Gastroesophageal sphincter (tissue), 4 donors: ENCODE data around the gene PFKFB4. TPM values are rescaled to one million over a fixed set of nuclear protein-coding genes. Genes with fewer than 3 reads are reported as not detected.
A peak's percentile ranks its signal among the peaks of the same experiment; 100 is the strongest.

Source experiments
- ATAC-seq: fragments of 150-250 bp; one replicate; pipeline ENCODE4 v1.9.1; 2016; ENCODE audit warnings: mild to moderate bottlenecking, moderate library complexity
- H3K27ac ChIP-seq, 4 donors: fragments of 200-600 bp; sonication (generic) in 3 of 4; 1 replicate in 3 of 4; 2 replicates in 1 of 4; pipeline ENCODE4 v1.5.1; 2016 to 2019
- H3K27me3 ChIP-seq: fragments of 200-600 bp; sonication (generic); one replicate; pipeline ENCODE4 v1.5.1; 2019
- H3K36me3 ChIP-seq, 2 donors: fragments of 200-600 bp; sonication (generic); one replicate each; pipeline ENCODE4 v1.5.1; 2019; ENCODE audit warnings: control low read depth in 1 of 2
- H3K4me1 ChIP-seq, 3 donors: fragments of 200-600 bp; sonication (generic); 1 replicate in 2 of 3; 2 replicates in 1 of 3; pipeline ENCODE4 v1.5.1; 2016 to 2019; ENCODE audit warnings: control low read depth in 2 of 3
- H3K4me3 ChIP-seq, 2 donors: fragments of 200-600 bp; sonication (generic); one replicate each; pipeline ENCODE4 v1.5.1; 2019; ENCODE audit warnings: mild to moderate bottlenecking in 1 of 2, moderate library complexity in 1 of 2
- H3K9me3 ChIP-seq, 3 donors: fragments of 200-600 bp; sonication (generic); one replicate each; pipeline ENCODE4 v1.5.1; 2017 to 2019; ENCODE audit warnings: control low read depth in 2 of 3
- EP300 ChIP-seq: sonication (generic); formaldehyde crosslinking; IDR thresholded peaks from one replicate; pipeline ENCODE4 v1.6.1; 2017; ENCODE audit warnings: antibody characterized with exemption, mild to moderate bottlenecking
- POLR2A ChIP-seq, 2 donors: fragments of 450-650 bp; IDR thresholded peaks; one replicate each; pipeline ENCODE4 v1.6.1; 2017; ENCODE audit warnings: antibody characterized with exemption in 2 of 2, mild to moderate bottlenecking in 2 of 2, moderate library complexity in 1 of 2
- POLR2AphosphoS5 ChIP-seq: sonication (generic); formaldehyde crosslinking; IDR thresholded peaks from one replicate; pipeline ENCODE4 v1.6.1; 2017; ENCODE audit warnings: antibody characterized with exemption
- WGBS, 2 donors: methylation state at CpG; one replicate each; pipeline ENCODE4 v1.1.5; 2018; ENCODE audit warnings: low coverage in 1 of 2; 5-methylcytosine and 5-hydroxymethylcytosine counted together
- total RNA-seq, 4 donors: library from RNA; depleted of rRNA; stranded (reverse); fragments of >200 nt; gene quantifications; one replicate each; pipeline ENCODE4 v1.1.0, GENCODE V29; 2016
- TF ChIP-seq, protein P1 (sequence below), 4 experiments: fragments of 200-600 bp in 2 of 4; fragments of 450-650 bp in 2 of 4; sonication (generic) in 1 of 4; IDR thresholded peaks; one replicate each; pipeline ENCODE4 v1.5.1; 2017 to 2019; ENCODE audit warnings: antibody characterized with exemption in 4 of 4, mild to moderate bottlenecking in 2 of 4, moderate library complexity in 2 of 4

Gene PFKFB4
- total RNA-seq, 4 donors from 2014 or later, result 1.8 to 2.9 (median 2.4) TPM

GRCh38 chr3:48472923-48473616, 83.5 kb downstream of the PFKFB4 start:
- peak overlapping the region; percentile 90 to 99 (median 95) for H3K27ac ChIP-seq
- H3K4me1 ChIP-seq, result peaks cover 0 to 55% (median 45%) of the 10 kb centered on the region in 3 donors
- peak; percentile 86 for TF ChIP-seq POLR2AphosphoS5
- no peak for TF ChIP-seq EP300
- TF ChIP-seq, protein P1, sequence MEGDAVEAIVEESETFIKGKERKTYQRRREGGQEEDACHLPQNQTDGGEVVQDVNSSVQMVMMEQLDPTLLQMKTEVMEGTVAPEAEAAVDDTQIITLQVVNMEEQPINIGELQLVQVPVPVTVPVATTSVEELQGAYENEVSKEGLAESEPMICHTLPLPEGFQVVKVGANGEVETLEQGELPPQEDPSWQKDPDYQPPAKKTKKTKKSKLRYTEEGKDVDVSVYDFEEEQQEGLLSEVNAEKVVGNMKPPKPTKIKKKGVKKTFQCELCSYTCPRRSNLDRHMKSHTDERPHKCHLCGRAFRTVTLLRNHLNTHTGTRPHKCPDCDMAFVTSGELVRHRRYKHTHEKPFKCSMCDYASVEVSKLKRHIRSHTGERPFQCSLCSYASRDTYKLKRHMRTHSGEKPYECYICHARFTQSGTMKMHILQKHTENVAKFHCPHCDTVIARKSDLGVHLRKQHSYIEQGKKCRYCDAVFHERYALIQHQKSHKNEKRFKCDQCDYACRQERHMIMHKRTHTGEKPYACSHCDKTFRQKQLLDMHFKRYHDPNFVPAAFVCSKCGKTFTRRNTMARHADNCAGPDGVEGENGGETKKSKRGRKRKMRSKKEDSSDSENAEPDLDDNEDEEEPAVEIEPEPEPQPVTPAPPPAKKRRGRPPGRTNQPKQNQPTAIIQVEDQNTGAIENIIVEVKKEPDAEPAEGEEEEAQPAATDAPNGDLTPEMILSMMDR (IDR thresholded peaks at IDR 0.05), result peak in 3 of 4 experiments; percentile 44 to 62 (median 54)
- peak; percentile 48 to 50 for TF ChIP-seq POLR2A (IDR thresholded peaks at IDR 0.05)
- H3K4me3 ChIP-seq, result peak overlapping the region; percentile 69 to 75
- 10 to 14% methylated on average over 1 to 8 of the region's 17 CpGs for WGBS, 2 donors
- H3K36me3 ChIP-seq, result peaks cover 0 to 45% of the 10 kb centered on the region in 2 donors
- peak; percentile 94 for ATAC-seq
- no peaks in the 10 kb centered on the region for H3K27me3 ChIP-seq
- no peaks in the 10 kb centered on the region for H3K9me3 ChIP-seq

DNA sequence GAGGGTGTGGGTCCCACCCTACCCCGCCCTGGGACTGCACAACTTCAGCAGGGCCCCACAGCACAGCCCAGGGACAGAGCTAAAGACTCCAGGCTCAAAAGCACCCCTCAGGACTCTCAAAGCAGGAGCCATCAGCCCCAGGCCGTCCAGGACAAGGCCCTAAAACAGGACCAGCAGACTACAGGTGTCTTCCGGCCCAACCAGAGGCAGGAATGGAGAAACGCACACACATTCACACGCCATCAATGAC, 84.0 kb downstream of the PFKFB4 start:
- no peaks in the 10 kb centered on the region for H3K27me3 ChIP-seq

GRCh38 chr3:48470286-48470685, 86.3 kb downstream of the PFKFB4 start:
- TF ChIP-seq POLR2AphosphoS5, result no peak
- no peak for TF ChIP-seq POLR2A (IDR thresholded peaks at IDR 0.05)
- no peak for TF ChIP-seq EP300
- TF ChIP-seq, protein P1 (IDR thresholded peaks at IDR 0.05), result no peak
- peaks cover 0 to 40% of the 10 kb centered on the region in 2 donors for H3K36me3 ChIP-seq
- no peaks in the 10 kb centered on the region for H3K9me3 ChIP-seq
- H3K27ac ChIP-seq, result peak overlapping the region in 3 of 4 donors; percentile 97 to 98 (median 97)
- H3K27me3 ChIP-seq, result no peaks in the 10 kb centered on the region
- no peak for ATAC-seq
- H3K4me3 ChIP-seq, result peak overlapping the region in 1 of 2 donors; percentile 5
- WGBS, 2 donors, result no CpG with 5 or more reads among the region's 1 CpG
- H3K4me1 ChIP-seq, result peaks cover 4 to 80% (median 63%) of the 10 kb centered on the region in 3 donors

More for the DNA sequence above, 84.0 kb downstream of the PFKFB4 start:
- WGBS, 2 donors, result 0% methylated on average over 2 of the region's 5 CpGs; no CpG with 5 or more reads in 1 of the 2 donors
- peaks cover 0 to 45% of the 10 kb centered on the region in 2 donors for H3K36me3 ChIP-seq
- H3K27ac ChIP-seq, result peak overlapping the region; percentile 90 to 99 (median 95)
- peaks cover 0 to 60% (median 49%) of the 10 kb centered on the region in 3 donors for H3K4me1 ChIP-seq
- peak; percentile 50 for ATAC-seq
- H3K9me3 ChIP-seq, result no peaks in the 10 kb centered on the region
- H3K4me3 ChIP-seq, result peak overlapping the region; percentile 69 to 75
- TF ChIP-seq POLR2AphosphoS5 (no peak), EP300 (no peak), POLR2A (IDR thresholded peaks at IDR 0.05) (no peak)
- TF ChIP-seq, protein P1 (IDR thresholded peaks at IDR 0.05), result no peak

DNA sequence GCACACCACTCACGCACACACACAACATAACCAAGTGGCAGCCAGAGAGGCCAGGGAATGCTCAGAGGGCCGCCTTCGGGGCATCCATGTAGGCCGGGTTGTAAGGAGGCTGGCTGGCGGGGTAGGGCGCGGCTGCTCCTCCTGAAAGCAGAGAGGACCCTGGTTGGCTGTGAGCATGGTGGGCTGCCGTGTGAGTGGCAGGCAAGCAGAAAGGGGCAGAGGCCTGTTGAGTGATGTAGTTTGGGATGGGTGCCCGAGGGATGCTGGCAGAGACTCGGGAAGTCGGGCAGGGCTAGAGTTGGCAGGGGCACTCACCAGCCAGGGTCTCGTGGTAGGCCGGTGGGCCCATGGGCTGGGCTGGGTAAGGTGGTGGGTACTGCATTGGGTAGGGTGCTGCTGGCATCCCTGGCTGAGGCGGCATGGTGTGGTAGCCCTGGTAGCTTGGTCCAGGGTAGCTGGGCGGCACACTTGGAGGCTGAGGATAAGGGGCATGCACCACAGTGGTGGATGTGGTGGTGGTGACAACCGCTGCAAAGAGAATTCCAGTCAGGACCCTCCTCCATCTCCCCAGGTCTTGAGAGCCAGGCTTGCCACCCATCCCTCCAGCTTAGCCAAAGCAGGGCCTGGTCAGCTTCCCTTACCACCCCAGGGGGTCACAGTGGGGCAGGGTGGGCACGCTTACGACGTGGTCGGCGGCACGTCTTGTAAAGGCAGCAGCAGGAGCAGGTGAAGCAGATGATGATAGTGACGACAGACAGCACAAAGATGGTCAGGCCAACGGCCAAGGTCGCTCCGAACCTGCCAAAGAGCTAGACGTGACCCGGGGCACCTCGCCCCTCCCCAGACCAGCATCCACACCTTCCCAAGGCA, 87.3 kb downstream of the PFKFB4 start:
- Histone ChIP-seq H3K9me3 (no peaks in the 10 kb centered on the region), H3K27ac (peak overlapping the region in 3 of 4 donors; percentile 97 to 98 (median 97)), H3K4me1 (peaks cover 4 to 90% (median 68%) of the 10 kb centered on the region in 3 donors), H3K4me3 (no peak overlapping the region), H3K36me3 (peaks cover 0 to 44% of the 10 kb centered on the region in 2 donors), H3K27me3 (no peaks in the 10 kb centered on the region)
- no peak for ATAC-seq
- WGBS, 2 donors, result 80% methylated on average over 3 of the region's 29 CpGs; no CpG with 5 or more reads in 1 of the 2 donors
- TF ChIP-seq POLR2A (IDR thresholded peaks at IDR 0.05) (no peak), POLR2AphosphoS5 (no peak), EP300 (no peak)
- TF ChIP-seq, protein P1 (IDR thresholded peaks at IDR 0.05), result no peak
